Inflammatory macrophage (primary cell): ENCODE data around the gene HEXIM2.

ENCODE experiments used
- DNase-seq, 2 donors: peaks; one replicate each; pipeline ENCODE4 v3.0.0-alpha.2; 2020 to 2022

The HEXIM2 gene

GRCh38 chr17:45128331-45128730 lies 33.3 kb upstream of the HEXIM2 start:
- DNase-seq: no peak

- no peak for DNase-seq
Observed at GRCh38 chr17:45128989-45129388, 32.7 kb upstream of the HEXIM2 start.

GRCh38 chr17:45129426-45129939 lies 32.2 kb upstream of the HEXIM2 start:
- no peak for DNase-seq

- DNase-seq: no peak
Observed at GRCh38 chr17:45129940-45130680, 31.6 kb upstream of the HEXIM2 start.

DNA sequence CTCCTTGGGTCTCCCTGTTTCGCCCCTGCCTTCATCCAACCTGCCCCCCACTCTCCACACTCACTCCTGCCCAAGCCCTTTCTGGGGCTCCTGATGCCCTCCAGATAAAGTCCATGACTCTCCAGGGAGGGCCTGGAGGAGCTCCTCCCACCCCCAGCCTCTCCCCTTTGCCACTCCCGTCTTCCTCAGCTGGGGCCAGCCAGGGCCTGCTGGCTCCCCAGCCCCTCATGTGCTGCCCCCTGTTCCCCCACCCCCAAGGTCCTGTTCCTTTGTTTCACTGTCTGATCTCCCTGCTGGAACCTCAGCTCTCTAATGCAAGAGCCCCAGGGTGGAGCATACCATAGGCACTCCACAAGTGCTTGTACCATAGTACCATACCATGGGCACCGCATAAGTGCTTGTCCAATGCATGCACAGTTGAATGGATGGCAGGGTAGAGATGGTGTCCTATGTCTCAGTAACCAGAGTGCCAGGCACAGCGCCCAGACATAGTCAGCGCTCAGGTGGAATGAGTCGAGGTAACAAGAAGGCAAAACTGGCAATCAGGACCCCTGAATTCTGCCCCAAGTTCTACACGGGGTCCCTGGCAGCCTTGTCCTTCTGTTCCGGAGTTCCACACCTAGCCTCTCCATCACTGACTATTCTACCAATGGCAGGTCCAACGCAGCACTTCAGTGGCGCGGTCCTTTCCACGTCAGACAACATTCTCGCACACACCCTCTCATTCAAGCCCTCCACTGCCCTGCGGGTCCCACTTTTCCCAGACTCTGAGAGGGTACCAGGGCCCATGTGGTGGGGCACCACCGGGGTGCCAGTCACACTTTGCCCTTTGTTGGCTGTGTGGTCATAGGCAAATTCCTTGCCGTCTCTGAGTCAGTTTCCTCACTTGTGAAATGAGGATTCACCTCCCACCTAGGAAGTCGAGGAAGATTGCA lies 30.7 kb upstream of the HEXIM2 start:
- DNase-seq: no peak

- DNase-seq: peak in 1 of 2 donors; percentile 30
Observed at GRCh38 chr17:45131616-45132319, 29.9 kb upstream of the HEXIM2 start.

DNA sequence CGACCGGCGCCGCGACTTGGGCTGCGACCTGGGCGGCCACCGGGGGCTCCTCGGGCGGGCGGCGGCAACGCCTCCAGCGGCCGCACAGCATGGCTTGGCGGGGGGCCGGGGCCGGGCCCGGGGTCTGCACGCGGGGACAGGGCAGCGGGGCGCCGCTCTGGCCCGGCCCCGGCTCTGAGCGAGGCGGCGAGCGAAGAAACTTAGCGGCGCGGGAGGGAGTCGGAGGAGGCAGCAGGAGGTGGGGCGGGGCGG lies 29.4 kb upstream of the HEXIM2 start, which contains the start of gene PLCD3:
TSS of gene PLCD3 (minus strand) at position 196 of the 252 bp plus-strand sequence. CDS start at position 91, 105 bp downstream.
- DNase-seq: no peak

GRCh38 chr17:45132572-45133463 lies 28.9 kb upstream of the HEXIM2 start:
- peak; percentile 60 to 77 for DNase-seq

DNA sequence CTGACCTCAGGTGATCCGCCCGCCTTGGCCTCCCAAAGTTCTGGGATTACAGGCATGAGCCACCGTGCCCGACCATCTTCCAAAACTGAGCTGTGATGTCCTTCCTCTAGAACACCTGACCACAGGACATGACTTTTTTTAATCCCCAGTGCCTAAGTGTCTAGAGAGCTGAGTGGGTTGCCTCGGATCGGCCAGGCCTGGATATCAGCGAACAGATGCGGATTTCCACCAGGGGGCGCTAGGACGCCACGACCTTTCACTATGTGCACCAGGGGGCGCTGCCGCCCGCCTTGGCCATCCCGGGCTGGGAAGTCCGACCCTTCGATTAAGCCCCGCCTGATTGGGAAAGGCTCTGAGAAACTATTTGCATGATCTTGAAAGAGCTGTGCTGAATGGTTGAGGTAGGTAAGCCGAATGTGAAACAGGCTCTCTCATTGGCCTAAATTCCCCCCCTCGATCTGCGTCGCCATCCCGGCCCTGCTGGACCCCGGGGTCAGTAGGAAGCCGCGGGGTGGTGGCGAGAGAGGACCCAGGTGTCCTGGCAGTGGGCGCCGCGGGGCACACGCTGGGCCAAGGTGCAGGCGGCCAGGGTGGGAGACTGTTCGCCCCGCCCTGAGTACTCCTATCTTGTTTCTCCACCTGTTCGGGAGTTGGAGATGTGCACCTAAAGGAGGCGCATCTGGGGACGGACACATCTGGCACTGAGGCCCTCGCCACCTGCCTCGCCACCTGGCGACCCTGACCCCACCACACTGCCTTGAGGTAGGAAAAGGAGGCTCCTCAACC lies 26.3 kb upstream of the HEXIM2 start, which contains the start of gene ACBD4:
TSS of gene ACBD4 (plus strand) at position 496 of the 786 bp plus-strand sequence. CDS start 458 bp downstream, outside the sequence.
- peak; percentile 98 for DNase-seq

- no peak for DNase-seq
Observed at GRCh38 chr17:45135978-45136791, 25.5 kb upstream of the HEXIM2 start.

DNA sequence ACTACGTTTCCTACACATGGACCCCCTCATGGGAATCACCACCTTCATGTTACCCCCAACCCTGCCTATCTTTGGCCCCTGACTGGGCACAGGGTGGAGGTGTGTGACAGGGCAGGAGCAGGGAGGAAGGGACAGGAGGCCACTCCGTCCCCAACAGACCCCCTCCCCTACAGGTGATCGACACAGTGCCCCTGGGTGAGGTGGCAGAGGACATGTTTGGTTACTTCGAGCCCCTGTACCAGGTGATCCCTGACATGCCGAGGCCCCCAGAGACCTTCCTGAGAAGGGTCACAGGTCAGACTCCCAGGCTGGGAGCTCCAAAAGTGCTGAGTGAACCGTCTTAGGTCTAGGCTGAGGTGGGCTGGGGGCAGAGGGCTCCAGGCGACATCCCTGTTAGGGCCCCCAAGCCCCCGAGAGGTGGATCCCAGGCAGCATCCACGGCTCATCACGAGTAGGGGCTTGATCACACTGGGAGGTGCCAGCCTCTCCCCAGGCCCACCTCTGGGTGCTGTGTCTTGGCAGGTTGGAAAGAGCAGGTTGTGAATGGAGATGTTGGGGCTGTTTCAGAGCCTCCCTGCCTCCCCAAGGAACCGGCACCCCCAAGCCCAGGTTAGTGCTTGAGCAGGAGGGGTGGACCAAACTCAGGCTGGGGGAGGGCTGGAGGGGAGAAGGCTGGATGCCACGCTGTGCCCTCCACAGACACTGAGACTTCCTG lies 24.7 kb upstream of the HEXIM2 start:
- DNase-seq: no peak

DNA sequence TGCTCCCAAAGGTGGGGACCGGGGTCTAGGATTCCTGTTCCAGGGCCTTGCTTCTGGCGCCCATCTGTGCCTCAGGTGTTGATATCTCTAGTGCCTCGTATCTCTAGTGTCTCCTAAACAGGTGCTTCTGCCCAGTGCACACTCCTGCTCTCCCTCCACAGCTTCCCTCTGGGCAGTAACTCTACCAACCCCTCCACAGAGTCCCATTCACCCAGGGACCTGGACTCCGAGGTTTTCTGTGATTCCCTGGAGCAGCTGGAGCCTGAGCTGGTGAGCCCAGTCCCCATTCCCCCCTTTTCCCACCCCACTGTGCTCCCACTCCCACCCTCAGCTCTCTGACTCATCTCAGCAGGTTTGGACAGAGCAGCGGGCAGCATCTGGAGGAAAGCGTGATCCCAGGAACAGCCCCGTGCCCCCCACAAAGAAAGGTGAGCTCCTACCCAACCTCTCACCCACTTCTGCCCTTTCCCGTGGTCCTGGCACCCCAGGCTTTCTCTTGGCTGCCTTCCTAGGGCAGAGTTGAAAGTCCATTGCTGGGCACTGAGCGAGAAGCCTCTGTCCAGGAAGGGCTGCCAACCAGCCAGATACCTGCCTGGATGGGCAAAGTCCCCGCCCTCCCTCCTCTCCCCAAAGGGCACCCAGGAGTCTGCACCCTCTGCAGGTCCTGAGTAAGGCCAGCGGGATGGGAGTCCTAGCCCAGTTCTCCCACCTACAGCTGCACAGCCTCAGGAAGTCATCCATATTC lies 23.9 kb upstream of the HEXIM2 start:
- DNase-seq: no peak

DNA sequence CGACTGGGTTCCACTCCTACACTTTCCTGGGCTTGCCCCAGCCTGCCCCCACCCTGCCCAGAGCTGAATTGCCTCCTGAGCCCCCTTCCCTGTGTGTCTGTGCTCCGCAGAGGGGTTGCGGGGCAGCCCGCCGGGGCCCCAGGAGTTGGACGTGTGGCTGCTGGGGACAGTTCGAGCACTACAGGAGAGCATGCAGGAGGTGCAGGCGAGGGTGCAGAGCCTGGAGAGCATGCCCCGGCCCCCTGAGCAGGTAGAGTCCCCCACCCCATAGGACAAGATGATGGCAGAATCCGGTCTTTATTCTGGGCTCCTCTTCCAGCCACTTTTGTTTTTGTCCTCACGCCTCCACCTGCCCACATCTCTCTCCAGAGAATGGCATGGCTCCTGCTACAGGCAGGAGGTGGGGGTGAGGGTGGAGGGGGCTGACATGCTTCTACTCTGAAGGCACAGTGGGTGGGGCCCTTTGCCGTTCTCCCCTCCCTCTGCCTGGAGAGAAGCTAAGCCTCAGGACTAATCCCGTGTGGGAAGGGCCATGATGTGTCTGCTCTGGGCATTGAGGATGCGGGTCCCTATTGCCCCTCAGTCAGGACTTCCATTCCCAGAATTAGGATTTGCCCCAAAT lies 22.7 kb upstream of the HEXIM2 start:
- DNase-seq: no peak

GRCh38 chr17:45139533-45139920 lies 22.1 kb upstream of the HEXIM2 start:
- DNase-seq: no peak

DNA sequence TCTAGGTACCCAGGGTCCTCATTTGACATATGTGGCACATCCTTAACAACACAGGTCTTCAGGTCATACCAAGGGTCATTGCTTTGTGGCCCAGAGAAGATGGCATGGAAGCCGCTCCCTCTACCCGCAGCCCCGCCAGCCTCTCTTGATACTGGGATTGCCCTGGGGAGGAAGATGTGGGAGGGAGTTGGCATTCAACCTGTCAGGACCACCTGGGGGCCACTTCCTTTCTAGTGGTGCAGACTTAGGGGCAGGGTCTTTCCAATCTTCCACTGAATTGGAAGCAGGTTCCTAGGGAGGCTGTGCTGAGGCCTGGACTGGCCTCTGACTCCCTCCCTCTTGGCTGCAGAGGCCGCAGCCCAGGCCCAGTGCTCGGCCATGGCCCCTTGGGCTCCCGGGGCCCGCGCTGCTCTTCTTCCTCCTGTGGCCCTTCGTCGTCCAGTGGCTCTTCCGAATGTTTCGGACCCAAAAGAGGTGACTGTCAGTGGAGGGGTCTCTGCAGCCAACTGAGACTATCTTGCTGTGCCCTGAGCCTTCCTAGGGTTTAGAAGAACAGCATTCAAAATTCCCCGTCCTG lies 18.5 kb upstream of the HEXIM2 start:
- DNase-seq: no peak

GRCh38 chr17:45143767-45144198 lies 17.9 kb upstream of the HEXIM2 start:
- DNase-seq: no peak

GRCh38 chr17:45144199-45145034 lies 17.3 kb upstream of the HEXIM2 start:
- no peak for DNase-seq
